ENCODE results near the gene TUBG1.

- TF ChIP-seq NFYB (IDR thresholded peaks at IDR 0.05; ENCODE audit: insufficient read depth, low read depth, low read length) (no peak), ZNF592 (IDR thresholded peaks at IDR 0.05) (no peak), SRF (IDR thresholded peaks at IDR 0.05; ENCODE audit: low read depth in 2 of 2, low read length in 2 of 2) (no peak), POLR2A (IDR thresholded peaks at IDR 0.05; ENCODE audit: low read depth, low read length) (no peak), BRCA1 (IDR thresholded peaks at IDR 0.05; ENCODE audit: low read depth, low read length) (no peak), ELK1 (IDR thresholded peaks at IDR 0.05; ENCODE audit: low read depth, low read length) (no peak), CTCF (IDR thresholded peaks at IDR 0.05 in 2 of 3, conservative IDR thresholded peaks at IDR 0.05 in 1 of 3; ENCODE audit: control insufficient read depth in 2 of 3, extremely low read depth in 1 of 3, insufficient read depth in 1 of 3, low read depth in 3 of 3, low read length in 3 of 3) (no peak), MXI1 (IDR thresholded peaks at IDR 0.05; ENCODE audit: low read depth, low read length) (no peak), POLR2AphosphoS5 (IDR thresholded peaks at IDR 0.05; ENCODE audit: low read length) (no peak)
These were observed 41.9 kb downstream of the TUBG1 start for GRCh38 chr17:42651392-42651791.
